GM15510 (cell line): ENCODE measurements around the gene MYL12B.

ENCODE experiments used
- POLR2A ChIP-seq: IDR thresholded peaks from 3 replicates; pipeline ENCODE4 v1.6.1; 2011; ENCODE audit warnings: borderline replicate concordance; ENCODE audit not compliant: insufficient read length; ENCODE audit errors: extremely low read depth

The MYL12B gene

DNA sequence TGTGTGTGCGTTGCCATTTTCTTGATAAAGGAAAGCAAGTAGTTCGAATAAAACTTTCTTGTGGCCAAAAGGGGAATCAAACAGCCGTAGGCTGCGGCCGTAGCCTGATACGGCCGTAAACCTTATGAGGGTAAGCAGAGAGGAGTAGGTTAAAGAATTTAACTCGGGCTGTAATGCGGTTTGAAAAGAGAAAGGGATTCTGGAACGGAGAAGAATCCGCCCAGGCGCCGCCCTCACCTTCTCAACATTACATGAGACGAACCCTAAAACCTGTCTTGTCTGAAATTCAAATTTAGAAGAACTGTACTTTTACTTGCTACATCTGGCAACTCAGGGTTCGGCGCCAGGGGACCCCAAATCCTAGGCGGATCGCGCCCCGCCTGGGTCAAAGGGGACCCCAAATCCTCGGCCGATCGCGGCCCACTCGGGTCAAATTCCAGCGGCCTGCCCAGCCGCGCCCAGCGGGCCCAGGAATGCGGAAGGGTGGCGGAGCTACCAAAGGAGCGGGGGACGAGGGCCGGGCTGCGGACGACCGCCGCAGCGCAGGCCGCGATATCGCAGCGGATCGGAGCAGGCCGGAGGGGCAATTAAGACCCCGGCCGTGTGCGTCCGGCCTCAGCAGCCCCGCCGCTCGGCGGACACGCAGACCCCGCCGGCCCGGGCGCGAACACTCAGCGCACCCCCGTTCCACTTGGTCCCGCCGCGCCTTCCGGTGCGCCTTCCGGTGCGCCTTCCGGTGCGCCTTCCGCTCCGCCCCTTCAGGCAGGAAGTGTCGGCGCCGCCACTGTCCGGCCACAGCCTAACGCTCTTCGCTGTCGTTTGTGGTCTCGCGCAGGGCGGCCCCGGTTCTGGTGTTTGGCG, at the start of gene MYL12B:
TSS of gene MYL12B (plus strand) at position 761 of the 861 bp plus-strand sequence. CDS start 10,766 bp downstream, outside the sequence.
- TF ChIP-seq POLR2A: peak; percentile 71

DNA sequence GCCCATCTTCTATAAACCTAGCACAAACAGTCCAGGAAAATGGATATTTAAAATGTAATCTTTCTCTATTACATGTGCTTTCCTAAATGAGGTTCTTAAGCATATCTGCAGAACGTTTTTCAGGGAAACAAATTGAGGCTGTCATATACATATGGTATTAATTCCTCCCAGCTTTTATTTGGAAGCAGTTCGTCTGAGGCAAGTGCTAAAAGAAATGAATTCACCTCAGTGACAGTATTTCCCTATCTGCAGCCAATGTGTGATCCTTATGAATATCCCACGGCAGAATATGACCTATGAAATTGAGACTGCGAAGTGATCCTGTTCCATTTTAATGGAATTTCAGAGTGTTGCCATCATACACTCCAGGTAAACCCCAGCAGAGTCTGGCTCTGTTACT, 49.3 kb upstream of the MYL12B start:
- TF ChIP-seq POLR2A: no peak

GRCh38 chr18:3213300-3214059, 48.5 kb upstream of the MYL12B start:
- TF ChIP-seq POLR2A: no peak

DNA sequence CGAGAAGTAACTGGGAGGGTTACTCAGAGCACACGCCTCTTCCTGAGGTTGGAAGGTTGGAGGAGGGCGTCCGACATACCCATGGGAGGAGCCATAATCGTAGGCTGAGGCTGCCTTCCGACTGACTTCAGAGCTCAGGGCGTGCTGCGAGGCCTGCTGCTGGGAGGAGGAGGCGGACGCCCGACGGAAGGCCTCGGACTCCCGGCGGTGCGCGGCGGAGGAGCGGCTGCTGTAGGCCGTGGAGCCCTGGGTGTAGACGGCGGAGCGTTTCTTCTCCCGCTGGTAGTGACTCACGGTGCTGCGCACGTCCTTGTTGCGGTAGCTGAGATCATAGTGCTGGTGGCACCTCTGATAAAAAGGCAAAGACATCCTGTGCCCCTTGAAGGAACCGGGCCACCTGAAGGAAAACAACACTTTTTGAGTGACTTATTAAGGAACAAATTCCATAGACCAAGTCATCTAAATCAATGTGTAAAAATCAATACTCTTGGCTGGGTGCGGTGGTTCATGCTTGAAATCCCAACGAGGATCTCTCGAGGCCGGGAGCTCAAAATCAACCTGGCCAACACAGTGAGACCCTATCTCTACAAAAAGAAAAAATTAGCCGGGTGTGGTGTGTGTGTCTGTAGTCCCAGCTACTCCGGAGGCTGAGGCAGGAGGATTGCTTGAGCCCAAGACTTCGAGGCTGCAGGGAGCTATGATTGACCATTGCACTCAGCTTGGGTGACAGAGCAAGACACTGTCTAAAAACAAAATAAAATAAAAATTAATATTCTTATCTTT, 46.9 kb upstream of the MYL12B start:
- TF ChIP-seq POLR2A: no peak

- no peak for TF ChIP-seq POLR2A
These were observed 44.9 kb upstream of the MYL12B start for GRCh38 chr18:3216987-3217386.

- TF ChIP-seq POLR2A: no peak
These were observed 43.8 kb upstream of the MYL12B start for GRCh38 chr18:3217948-3218647.

- no peak for TF ChIP-seq POLR2A
These were observed 43.1 kb upstream of the MYL12B start for GRCh38 chr18:3218819-3219218.

- TF ChIP-seq POLR2A: no peak
These were observed 42.7 kb upstream of the MYL12B start for GRCh38 chr18:3219241-3219630.

GRCh38 chr18:3219631-3220335, 42.1 kb upstream of the MYL12B start, which contains the start of gene MYOM1:
TSS of gene MYOM1 (minus strand) at chr18:3219968. CDS start at chr18:3215223, 4,745 bp downstream.
- TF ChIP-seq POLR2A: no peak

DNA sequence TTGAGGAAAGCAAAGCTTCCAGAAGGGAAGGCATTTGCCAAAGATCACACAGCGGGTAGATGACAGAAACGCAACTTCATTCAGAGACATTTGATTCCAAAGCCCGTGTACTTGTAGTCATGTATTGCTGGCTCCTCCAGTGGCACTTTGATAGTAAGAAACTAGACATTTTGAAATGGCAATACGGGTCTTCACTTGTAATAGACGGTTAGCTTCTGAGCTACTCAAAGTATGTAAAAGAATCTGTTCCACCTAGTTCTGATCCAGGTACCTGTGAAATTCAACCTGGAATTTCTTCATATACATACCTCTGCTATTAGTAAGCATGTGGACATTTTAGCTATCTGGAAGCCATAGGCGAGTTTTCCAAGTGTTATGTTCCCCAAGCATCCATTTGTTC, 40.4 kb upstream of the MYL12B start:
- TF ChIP-seq POLR2A: no peak

DNA sequence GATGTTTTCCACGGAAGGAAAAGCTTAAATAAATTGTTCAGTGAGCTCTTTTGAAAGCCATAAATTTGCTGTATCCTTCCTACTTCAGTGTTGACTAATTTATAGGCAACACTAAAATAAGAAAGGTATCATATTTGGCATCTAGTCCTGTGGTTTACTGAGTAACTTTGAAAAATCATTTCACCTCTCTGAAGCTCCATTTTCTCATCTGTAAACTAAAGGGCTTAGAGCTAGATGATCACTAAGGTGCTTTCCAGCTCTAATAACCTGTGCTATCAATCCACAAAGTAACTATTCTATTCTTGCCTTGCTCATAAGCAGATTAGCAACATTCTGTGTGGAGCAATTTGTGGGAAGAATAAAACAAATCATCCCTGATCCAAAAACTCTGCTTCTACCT, 38.6 kb upstream of the MYL12B start:
- TF ChIP-seq POLR2A: no peak

DNA sequence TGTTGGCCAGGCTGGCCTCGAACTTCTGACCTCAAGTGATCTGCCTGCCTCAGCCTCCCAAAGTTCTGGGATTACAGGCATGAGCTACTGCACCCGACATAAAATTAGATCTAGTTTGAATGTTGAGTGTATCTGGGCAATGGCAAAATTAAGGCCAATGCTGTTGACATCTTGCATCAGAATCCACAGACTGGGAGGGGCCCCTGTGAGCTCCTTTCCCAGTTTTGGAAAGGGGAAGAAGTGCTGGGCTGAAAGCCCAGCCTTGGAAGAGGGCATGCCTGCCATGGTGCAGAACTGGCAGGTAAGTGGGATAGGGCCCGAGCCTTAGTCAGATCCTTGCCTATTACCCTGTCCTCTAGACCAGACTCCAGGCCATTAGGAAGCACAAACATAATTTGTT, 37.7 kb upstream of the MYL12B start:
- TF ChIP-seq POLR2A: no peak

GRCh38 chr18:3225588-3225987, 36.3 kb upstream of the MYL12B start:
- TF ChIP-seq POLR2A: no peak

DNA sequence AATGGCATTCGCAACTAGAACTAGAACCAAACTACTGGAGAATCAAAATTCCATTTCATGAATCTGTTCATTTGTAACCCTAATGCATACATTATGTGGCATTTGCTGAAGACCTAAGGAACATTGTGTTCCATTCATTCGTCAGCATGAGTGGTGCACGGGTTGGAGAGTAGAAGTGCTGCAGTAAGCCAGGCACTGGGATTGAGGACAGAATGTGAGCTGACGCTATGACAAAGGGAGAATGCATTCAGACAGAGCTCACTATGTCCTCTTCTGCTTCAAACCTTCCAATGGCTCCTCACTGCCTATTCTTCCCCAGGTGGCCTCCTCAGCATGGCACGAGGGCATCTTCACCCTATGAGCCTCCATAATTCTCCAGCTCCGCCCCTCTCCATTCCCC, 35.9 kb upstream of the MYL12B start:
- TF ChIP-seq POLR2A: no peak
